GM12878 (cell line): Measurements from ENCODE around the gene HINFP. TPM values are rescaled to one million over a fixed set of nuclear protein-coding genes. Genes with fewer than 3 reads are reported as not detected.
"Not testable (repeated sequence)": the region's sequence is repeated elsewhere in the genome, so short reads cannot be mapped to it uniquely, and the experiment has no call there.

ENCODE experiments used
- ATAC-seq: fragments of 200-7000 bp; cut with Tn5 transposase; 3 replicates; pipeline ENCODE4 v1.9.1; 2020; ENCODE audit warnings: mild to moderate bottlenecking, moderate library complexity
- BruUV-seq: library from RNA; stranded (reverse); fragments of 400-500 nt; replicated peaks from 2 replicates; lab custom pipeline; 2021; lab: Mats Ljungman, UMichigan
- CTCF ChIA-PET: fragments of 300-600 bp; sonication (Branson Sonifier 250); formaldehyde crosslinking; extraction: SDS; loops from one replicate; lab custom pipeline; 2021; ENCODE audit warnings: inconsistent platforms; lab: Yijun Ruan, JAX
- POLR2A ChIA-PET: fragments of 350-600 bp; formaldehyde crosslinking; extraction: SDS; loops from one replicate; lab custom pipeline; 2021; ENCODE audit warnings: inconsistent platforms; lab: Charles Lee
- RAD21 ChIA-PET: fragments of 300-600 bp; sonication (Branson Sonifier 250); formaldehyde crosslinking; loops from one replicate; lab custom pipeline; 2023; ENCODE audit warnings: antibody characterized with exemption; ENCODE audit not compliant: unreplicated experiment; lab: Charles Lee
- SMC1A ChIA-PET: fragments of 300-600 bp; sonication (Branson Sonifier 250); formaldehyde crosslinking; loops from one replicate; lab custom pipeline; 2023; ENCODE audit not compliant: unreplicated experiment, uncharacterized antibody; lab: Charles Lee
- DNase-seq: peaks from one replicate; pipeline ENCODE4 v3.0.0-alpha.2; 2011; ENCODE audit warnings: low read depth, low spot score
- FAIRE-seq: peaks from 3 replicates; lab custom pipeline; 2011; peaks lifted over from hg19 to GRCh38; lab: Jason Lieb, UNC
- H2AFZ ChIP-seq: 2 replicates; pipeline ENCODE4 v1.6.0; 2011; ENCODE audit warnings: low read depth, low read length, control low read depth; ENCODE audit not compliant: control insufficient read depth
- H3K27ac ChIP-seq: 2 replicates; pipeline ENCODE4 v1.5.1; 2011; ENCODE audit warnings: control low read depth; ENCODE audit not compliant: control insufficient read depth, insufficient read depth
- H3K27me3 ChIP-seq, 2 experiments: replicated peaks in 1 of 2; 2 replicates each; pipeline versions ENCODE4 v1.6.0 to v1.6.1; 2011; ENCODE audit warnings: low read length in 1 of 2; ENCODE audit not compliant: control insufficient read depth in 2 of 2, insufficient read depth in 2 of 2
- H3K36me3 ChIP-seq, 2 experiments: 2 replicates each; pipeline ENCODE4 v1.5.1; 2011; ENCODE audit warnings: low read length in 1 of 2; ENCODE audit not compliant: control insufficient read depth in 2 of 2, insufficient read depth in 2 of 2
- H3K4me1 ChIP-seq: 2 replicates; pipeline ENCODE4 v1.6.1; 2011; ENCODE audit warnings: mild to moderate bottlenecking, low read length, moderate library complexity, mixed read lengths; ENCODE audit not compliant: control insufficient read depth, insufficient read depth
- H3K4me2 ChIP-seq: 2 replicates; pipeline ENCODE4 v1.6.0; 2011; ENCODE audit warnings: control low read depth; ENCODE audit not compliant: control insufficient read depth, insufficient read depth
- H3K4me3 ChIP-seq: fragments of 200-600 bp; sonication (generic); 2 replicates; pipeline ENCODE4 v1.5.1; 2016
- H3K79me2 ChIP-seq: 2 replicates; pipeline ENCODE4 v1.6.0; 2011; ENCODE audit warnings: low read length; ENCODE audit not compliant: control insufficient read depth, insufficient read depth
- H3K9ac ChIP-seq: 2 replicates; pipeline ENCODE4 v1.8.0; 2011; ENCODE audit warnings: low read length, control low read depth, mixed read lengths; ENCODE audit not compliant: control insufficient read depth, insufficient read depth
- H3K9me3 ChIP-seq: replicated peaks from 3 replicates; pipeline ENCODE4 v1.5.1; 2011; ENCODE audit warnings: mild to moderate bottlenecking, low read length; ENCODE audit not compliant: control insufficient read depth, insufficient read depth
- H4K20me1 ChIP-seq: 2 replicates; pipeline ENCODE4 v1.6.0; 2011; ENCODE audit not compliant: control insufficient read depth, insufficient read depth
- NR2C2 ChIP-seq: IDR thresholded peaks from 2 replicates; pipeline ENCODE4 v1.6.1; 2011; ENCODE audit warnings: borderline replicate concordance, low read depth; ENCODE audit not compliant: control insufficient read depth, insufficient read length
- RCOR1 ChIP-seq: conservative IDR thresholded peaks from 2 replicates; pipeline ENCODE4 v1.6.1; 2012; ENCODE audit warnings: low read depth, low read length, improper control_type of control experiment
- STAT3 ChIP-seq: IDR thresholded peaks from 2 replicates; pipeline ENCODE4 v1.6.1; 2011; ENCODE audit warnings: low read depth, low read length, improper control_type of control experiment
- WGBS: methylation state at CpG from one replicate; pipeline ENCODE4 v1.1.6; 2016; ENCODE audit warnings: low lambda C conversion rate; ENCODE audit not compliant: insufficient replicate concordance, insufficient coverage; ENCODE audit errors: missing lambda C conversion rate; 5-methylcytosine and 5-hydroxymethylcytosine counted together
- in situ Hi-C: fragments of 300-500 bp; cut with MboI; formaldehyde crosslinking; loops from 9 replicates; pipeline ENCODE4 v1.14.3; 2018; ENCODE audit warnings: mixed read lengths
- intact Hi-C: fragments of 100-400 bp; cut with micrococcal nuclease; formaldehyde crosslinking; loops from one replicate; pipeline ENCODE4 v1.14.2; 2022; ENCODE audit not compliant: unreplicated experiment
- polyA plus RNA-seq, 11 experiments: library from polyadenylated mRNA; depleted of rRNA in 4 of 11; unstranded in 6 of 11; stranded (reverse) in 5 of 11; fragments of >200 nt; fragmentation: Nextera tagmentation in 4 of 11; fragmentation: Illumina TruSeq in 1 of 11; extraction: Ambion mirVana in 4 of 11; extraction: Trizol in 1 of 11; gene quantifications; 1 replicate in 1 of 11; 2 replicates in 10 of 11; pipeline versions ENCODE4 v1.2.1 to v1.2.3, GENCODE V29; 2011 to 2016; ENCODE audit warnings: inconsistent platforms in 2 of 11, missing spikeins in 2 of 11, low read depth in 1 of 11
- total RNA-seq, 4 experiments: library from RNA; depleted of rRNA in 3 of 4; stranded (reverse); fragments of >200 nt in 3 of 4; fragmentation: Illumina TruSeq in 1 of 4; extraction: Trizol in 1 of 4; gene quantifications; 2 replicates each; pipeline versions ENCODE4 v1.2.1 to v1.2.3, GENCODE V29; 2013 to 2021

Gene HINFP
- total and polyA plus RNA-seq, 10 of the 15 experiments (the other 5 are each of a cell fraction or from before 2014, with no cell fraction given) = 13.1 to 26.3 (median 18.6) TPM

GRCh38 chr11:119181677-119182412 lies 60.5 kb downstream of the HINFP start (continued):
- TF ChIP-seq STAT3 (no peak), RCOR1 (no peak), NR2C2 (no peak)

- H4K20me1 ChIP-seq, H3K9ac ChIP-seq, H3K4me3 ChIP-seq, BruUV-seq, DNase-seq, H3K27ac ChIP-seq, RAD21 ChIA-PET, FAIRE-seq, SMC1A ChIA-PET, ATAC-seq, H2AFZ ChIP-seq, intact Hi-C loops, POLR2A ChIA-PET, H3K9me3 ChIP-seq, in situ Hi-C loops, H3K79me2 ChIP-seq, H3K4me2 ChIP-seq, H3K4me1 ChIP-seq, H3K36me3 ChIP-seq, H3K27me3 ChIP-seq: not testable (repeated sequence)
- WGBS = 31% methylated on average over 9 of the region's 9 CpGs
- CTCF ChIA-PET = interaction anchor here (1.5 kb wide), 1 partner anchor 17 kb away, joined by 3 read pairs; no protein-coding TSS in a partner anchor
Observed at GRCh38 chr11:119184399-119184798, 63.0 kb downstream of the HINFP start.

Other genes with a start within 250 kb of the HINFP start
Only the 7 nearest of the 21 such genes appear.
- gene VPS11, start 53.8 kb upstream of the HINFP start, total RNA-seq (2014; rRNA removed) = 24.2 and 25.3 TPM in 2 replicates
- 24.4 and 24.9 TPM in 2 replicates for gene VPS11, start 53.8 kb upstream of the HINFP start, total RNA-seq (2014; rRNA removed; fragmentation: Illumina TruSeq; extraction: Trizol)
- 22.9 and 25.9 TPM in 2 replicates for gene VPS11, start 53.8 kb upstream of the HINFP start, total RNA-seq (2021)
- 8.1 and 15.8 TPM in 2 replicates for gene VPS11, start 53.8 kb upstream of the HINFP start, polyA plus RNA-seq (2011; rRNA removed)
- 25.1 and 25.8 TPM in 2 replicates for gene VPS11, start 53.8 kb upstream of the HINFP start, polyA plus RNA-seq (2014; fragmentation: Illumina TruSeq; extraction: Trizol)
- gene VPS11, start 53.8 kb upstream of the HINFP start, polyA plus RNA-seq (2014; fragmentation: Nextera tagmentation; extraction: Ambion mirVana) = 10 to 100 TPM; 18.3 to 18.9 TPM
- gene VPS11, start 53.8 kb upstream of the HINFP start, polyA plus RNA-seq (2014; rRNA removed) = 26.4 and 30.3 TPM in 2 replicates
- 10 to 100 TPM; 24.6 to 26.2 TPM for gene VPS11, start 53.8 kb upstream of the HINFP start, polyA plus RNA-seq (2016; fragmentation: Nextera tagmentation; extraction: Ambion mirVana)
- 15.8 and 20.8 TPM in 2 replicates for gene HMBS, start 36.7 kb upstream of the HINFP start, total RNA-seq (2014; rRNA removed)
- 20.3 and 21.2 TPM in 2 replicates for gene HMBS, start 36.7 kb upstream of the HINFP start, total RNA-seq (2014; rRNA removed; fragmentation: Illumina TruSeq; extraction: Trizol)
- 50.6 and 53.0 TPM in 2 replicates for gene HMBS, start 36.7 kb upstream of the HINFP start, total RNA-seq (2021)
- gene HMBS, start 36.7 kb upstream of the HINFP start, polyA plus RNA-seq (2011; rRNA removed) = 39.6 and 52.0 TPM in 2 replicates
- gene HMBS, start 36.7 kb upstream of the HINFP start, polyA plus RNA-seq (2014; fragmentation: Illumina TruSeq; extraction: Trizol) = 39.3 and 47.4 TPM in 2 replicates
- 10 to 100 TPM; 17.7 to 27.6 TPM for gene HMBS, start 36.7 kb upstream of the HINFP start, polyA plus RNA-seq (2014; fragmentation: Nextera tagmentation; extraction: Ambion mirVana)
- 54.5 and 63.0 TPM in 2 replicates for gene HMBS, start 36.7 kb upstream of the HINFP start, polyA plus RNA-seq (2014; rRNA removed)
- 10 to 100 TPM; 92.4 to 96.7 TPM for gene HMBS, start 36.7 kb upstream of the HINFP start, polyA plus RNA-seq (2016; fragmentation: Nextera tagmentation; extraction: Ambion mirVana)
- gene DPAGT1, start 19.7 kb upstream of the HINFP start, total RNA-seq (2014; rRNA removed) = 34.8 and 38.3 TPM in 2 replicates
- gene DPAGT1, start 19.7 kb upstream of the HINFP start, total RNA-seq (2014; rRNA removed; fragmentation: Illumina TruSeq; extraction: Trizol) = 16.9 and 20.5 TPM in 2 replicates
- gene DPAGT1, start 19.7 kb upstream of the HINFP start, total RNA-seq (2021) = 46.6 and 54.8 TPM in 2 replicates
- 36.2 and 65.5 TPM in 2 replicates for gene DPAGT1, start 19.7 kb upstream of the HINFP start, polyA plus RNA-seq (2011; rRNA removed)
- 53.7 and 54.1 TPM in 2 replicates for gene DPAGT1, start 19.7 kb upstream of the HINFP start, polyA plus RNA-seq (2014; fragmentation: Illumina TruSeq; extraction: Trizol)
- 10 to 100 TPM; 33.0 to 47.8 TPM for gene DPAGT1, start 19.7 kb upstream of the HINFP start, polyA plus RNA-seq (2014; fragmentation: Nextera tagmentation; extraction: Ambion mirVana)
- 48.9 and 57.6 TPM in 2 replicates for gene DPAGT1, start 19.7 kb upstream of the HINFP start, polyA plus RNA-seq (2014; rRNA removed)
- gene DPAGT1, start 19.7 kb upstream of the HINFP start, polyA plus RNA-seq (2016; fragmentation: Nextera tagmentation; extraction: Ambion mirVana) = 10 to 100 TPM; 93.1 to 95.6 TPM
- 4.7 and 4.9 TPM in 2 replicates for gene C2CD2L, start 14.2 kb upstream of the HINFP start, total RNA-seq (2014; rRNA removed)
- gene C2CD2L, start 14.2 kb upstream of the HINFP start, total RNA-seq (2014; rRNA removed; fragmentation: Illumina TruSeq; extraction: Trizol) = 3.9 and 4.8 TPM in 2 replicates
- 9.6 and 11.0 TPM in 2 replicates for gene C2CD2L, start 14.2 kb upstream of the HINFP start, total RNA-seq (2021)
- 2.9 and 5.2 TPM in 2 replicates for gene C2CD2L, start 14.2 kb upstream of the HINFP start, polyA plus RNA-seq (2011; rRNA removed)
- gene C2CD2L, start 14.2 kb upstream of the HINFP start, polyA plus RNA-seq (2014; fragmentation: Illumina TruSeq; extraction: Trizol) = 2.7 and 7.3 TPM in 2 replicates
- gene C2CD2L, start 14.2 kb upstream of the HINFP start, polyA plus RNA-seq (2014; fragmentation: Nextera tagmentation; extraction: Ambion mirVana) = under 1 TPM; 0.21 to 0.42 TPM
- gene C2CD2L, start 14.2 kb upstream of the HINFP start, polyA plus RNA-seq (2014; rRNA removed) = 7.4 and 10.5 TPM in 2 replicates
- 1 to 10 TPM; 3.1 to 5.5 TPM for gene C2CD2L, start 14.2 kb upstream of the HINFP start, polyA plus RNA-seq (2016; fragmentation: Nextera tagmentation; extraction: Ambion mirVana)
- gene ABCG4, start 27.5 kb downstream of the HINFP start, total RNA-seq (2014; rRNA removed) = not detected in 2 replicates
- gene ABCG4, start 27.5 kb downstream of the HINFP start, total RNA-seq (2014; rRNA removed; fragmentation: Illumina TruSeq; extraction: Trizol) = not detected in 2 replicates
- gene ABCG4, start 27.5 kb downstream of the HINFP start, total RNA-seq (2021) = not detected in 2 replicates
- not detected in 2 replicates for gene ABCG4, start 27.5 kb downstream of the HINFP start, polyA plus RNA-seq (2011; rRNA removed)
- gene ABCG4, start 27.5 kb downstream of the HINFP start, polyA plus RNA-seq (2014; fragmentation: Illumina TruSeq; extraction: Trizol) = not detected in 2 replicates
- gene ABCG4, start 27.5 kb downstream of the HINFP start, polyA plus RNA-seq (2014; fragmentation: Nextera tagmentation; extraction: Ambion mirVana) = not detected
- 0.04 TPM in 1 of 2 replicates, not detected in the other for gene ABCG4, start 27.5 kb downstream of the HINFP start, polyA plus RNA-seq (2014; rRNA removed)
- gene ABCG4, start 27.5 kb downstream of the HINFP start, polyA plus RNA-seq (2016; fragmentation: Nextera tagmentation; extraction: Ambion mirVana) = not detected
- 17.3 and 18.0 TPM in 2 replicates for gene NLRX1, start 47.1 kb downstream of the HINFP start, total RNA-seq (2014; rRNA removed)
- 6.1 and 6.9 TPM in 2 replicates for gene NLRX1, start 47.1 kb downstream of the HINFP start, total RNA-seq (2014; rRNA removed; fragmentation: Illumina TruSeq; extraction: Trizol)
- 18.5 and 20.5 TPM in 2 replicates for gene NLRX1, start 47.1 kb downstream of the HINFP start, total RNA-seq (2021)
- gene NLRX1, start 47.1 kb downstream of the HINFP start, polyA plus RNA-seq (2011; rRNA removed) = 2.3 and 6.4 TPM in 2 replicates
- gene NLRX1, start 47.1 kb downstream of the HINFP start, polyA plus RNA-seq (2014; fragmentation: Illumina TruSeq; extraction: Trizol) = 3.3 and 6.8 TPM in 2 replicates
- gene NLRX1, start 47.1 kb downstream of the HINFP start, polyA plus RNA-seq (2014; fragmentation: Nextera tagmentation; extraction: Ambion mirVana) = 1 to 10 TPM in 1 of 2 experiments, under 1 TPM in 1; 0.85 to 1.0 TPM
- 15.6 and 16.5 TPM in 2 replicates for gene NLRX1, start 47.1 kb downstream of the HINFP start, polyA plus RNA-seq (2014; rRNA removed)
- gene NLRX1, start 47.1 kb downstream of the HINFP start, polyA plus RNA-seq (2016; fragmentation: Nextera tagmentation; extraction: Ambion mirVana) = 10 to 100 TPM; 13.1 to 16.5 TPM
- not detected in 2 replicates for gene NHERF4, start 63.9 kb downstream of the HINFP start, total RNA-seq (2014; rRNA removed)
- gene NHERF4, start 63.9 kb downstream of the HINFP start, total RNA-seq (2014; rRNA removed; fragmentation: Illumina TruSeq; extraction: Trizol) = not detected in 2 replicates
- gene NHERF4, start 63.9 kb downstream of the HINFP start, total RNA-seq (2021) = 0.15 TPM in 1 of 2 replicates, not detected in the other
- not detected in 2 replicates for gene NHERF4, start 63.9 kb downstream of the HINFP start, polyA plus RNA-seq (2011; rRNA removed)
- not detected in 2 replicates for gene NHERF4, start 63.9 kb downstream of the HINFP start, polyA plus RNA-seq (2014; fragmentation: Illumina TruSeq; extraction: Trizol)
- not detected for gene NHERF4, start 63.9 kb downstream of the HINFP start, polyA plus RNA-seq (2014; fragmentation: Nextera tagmentation; extraction: Ambion mirVana)
- not detected in 2 replicates for gene NHERF4, start 63.9 kb downstream of the HINFP start, polyA plus RNA-seq (2014; rRNA removed)
- gene NHERF4, start 63.9 kb downstream of the HINFP start, polyA plus RNA-seq (2016; fragmentation: Nextera tagmentation; extraction: Ambion mirVana) = not detected